KMS-11 (cell line): ENCODE data around the gene SIGLEC10.
"Not testable (repeated sequence)": the region's sequence is repeated elsewhere in the genome, so short reads cannot be mapped to it uniquely, and the experiment has no call there.

Experiments
- H2AFZ ChIP-seq: fragments of 200-600 bp; sonication (generic); 2 replicates; pipeline ENCODE4 v1.6.1; 2016; ENCODE audit warnings: antibody characterized with exemption, mixed run types, low read depth
- H3K27ac ChIP-seq: fragments of 200-600 bp; sonication (generic); 2 replicates; pipeline ENCODE4 v1.6.1; 2016; ENCODE audit warnings: mild to moderate bottlenecking, mixed run types
- H3K27me3 ChIP-seq: fragments of 200-600 bp; sonication (generic); 2 replicates; pipeline ENCODE4 v1.6.1; 2017; ENCODE audit warnings: mild to moderate bottlenecking, low read depth, mixed run types, moderate library complexity; ENCODE audit not compliant: insufficient read depth
- H3K36me3 ChIP-seq: fragments of 200-600 bp; sonication (generic); 2 replicates; pipeline ENCODE4 v1.6.1; 2017; ENCODE audit warnings: mild to moderate bottlenecking, mixed run types; ENCODE audit not compliant: insufficient read depth
- H3K4me1 ChIP-seq: fragments of 200-600 bp; sonication (generic); 2 replicates; pipeline ENCODE4 v1.6.1; 2016; ENCODE audit warnings: mild to moderate bottlenecking, low read depth, mixed run types; ENCODE audit not compliant: poor library complexity, severe bottlenecking
- H3K4me2 ChIP-seq: fragments of 200-600 bp; sonication (generic); 2 replicates; pipeline ENCODE4 v1.7.0; 2016; ENCODE audit warnings: mild to moderate bottlenecking, mixed run types
- H3K4me3 ChIP-seq: fragments of 200-600 bp; sonication (generic); IDR thresholded peaks from 2 replicates; pipeline ENCODE4 v1.6.1; 2017; ENCODE audit warnings: low read depth, low read length, mixed read lengths; ENCODE audit not compliant: insufficient read depth
- H3K79me2 ChIP-seq: fragments of 200-600 bp; sonication (generic); 2 replicates; pipeline ENCODE4 v1.6.1; 2016; ENCODE audit warnings: low read depth, mixed run types; ENCODE audit not compliant: insufficient read depth
- H3K9ac ChIP-seq: fragments of 200-600 bp; sonication (generic); 2 replicates; pipeline ENCODE4 v1.6.1; 2016; ENCODE audit warnings: mild to moderate bottlenecking, mixed run types
- H4K20me1 ChIP-seq: fragments of 200-600 bp; sonication (generic); 2 replicates; pipeline ENCODE4 v1.6.1; 2016; ENCODE audit warnings: mild to moderate bottlenecking, mixed run types; ENCODE audit not compliant: insufficient read depth
- CTCF ChIP-seq: fragments of 200-600 bp; sonication (generic); conservative IDR thresholded peaks from 2 replicates; pipeline ENCODE4 v1.6.1; 2017; ENCODE audit warnings: low read depth, mild to moderate bottlenecking, antibody characterized with exemption, low read length, moderate library complexity, mixed read lengths

The SIGLEC10 gene

GRCh38 chr19:51421229-51422052, 4.0 kb upstream of the SIGLEC10 start:
- H4K20me1 ChIP-seq: no peaks in the 10 kb centered on the region
- no peak overlapping the region for H3K4me3 ChIP-seq
- H2AFZ ChIP-seq: no peak overlapping the region
- no peak overlapping the region for H3K4me2 ChIP-seq
- no peak for TF ChIP-seq CTCF
- no peaks in the 10 kb centered on the region for H3K4me1 ChIP-seq
- H3K27ac ChIP-seq: no peak overlapping the region
- H3K79me2 ChIP-seq: no peaks in the 10 kb centered on the region
- no peaks in the 10 kb centered on the region for H3K27me3 ChIP-seq
- H3K9ac ChIP-seq: no peak overlapping the region
- H3K36me3 ChIP-seq: no peaks in the 10 kb centered on the region

- not testable (repeated sequence) for H2AFZ ChIP-seq, H4K20me1 ChIP-seq, H3K79me2 ChIP-seq, H3K4me1 ChIP-seq, H3K9ac ChIP-seq, H3K27ac ChIP-seq, H3K4me3 ChIP-seq, H3K4me2 ChIP-seq, H3K27me3 ChIP-seq, H3K36me3 ChIP-seq
Measured at GRCh38 chr19:51420511-51420910, 3.1 kb upstream of the SIGLEC10 start.

GRCh38 chr19:51418707-51419106, 1.3 kb upstream of the SIGLEC10 start:
- Histone ChIP-seq H3K79me2 (no peaks in the 10 kb centered on the region), H4K20me1 (no peaks in the 10 kb centered on the region), H3K27ac (no peak overlapping the region), H2AFZ (no peak overlapping the region), H3K4me3 (no peak overlapping the region), H3K9ac (no peak overlapping the region), H3K27me3 (no peaks in the 10 kb centered on the region), H3K4me2 (no peak overlapping the region), H3K36me3 (no peaks in the 10 kb centered on the region), H3K4me1 (no peaks in the 10 kb centered on the region)
- TF ChIP-seq CTCF: no peak

GRCh38 chr19:51417810-51418157, 342 bp upstream of the SIGLEC10 start:
- no peak for TF ChIP-seq CTCF
- no peak overlapping the region for H3K9ac ChIP-seq

GRCh38 chr19:51416422-51416821, 1.0 kb downstream of the SIGLEC10 start:
- not testable (repeated sequence) for H3K36me3 ChIP-seq, H2AFZ ChIP-seq, H3K79me2 ChIP-seq, H3K4me2 ChIP-seq, H3K27ac ChIP-seq, H3K4me1 ChIP-seq, H3K4me3 ChIP-seq, H3K9ac ChIP-seq, H4K20me1 ChIP-seq, H3K27me3 ChIP-seq

More at GRCh38 chr19:51417810-51418157, 342 bp upstream of the SIGLEC10 start:
- Histone ChIP-seq H3K36me3 (no peaks in the 10 kb centered on the region), H3K4me3 (no peak overlapping the region), H2AFZ (no peak overlapping the region), H3K79me2 (no peaks in the 10 kb centered on the region), H3K27ac (no peak overlapping the region), H3K27me3 (no peaks in the 10 kb centered on the region; the same call in 1 of the 2 replicates), H3K4me1 (no peaks in the 10 kb centered on the region), H3K4me2 (no peak overlapping the region), H4K20me1 (no peaks in the 10 kb centered on the region)
